LoVo (cell line): Measurements from ENCODE around the gene HOXB5.

Experiments used
- DNase-seq: peaks from one replicate; pipeline ENCODE4 v3.0.0-alpha.2; 2016; ENCODE audit warnings: low spot score

HOXB5 gene

DNA sequence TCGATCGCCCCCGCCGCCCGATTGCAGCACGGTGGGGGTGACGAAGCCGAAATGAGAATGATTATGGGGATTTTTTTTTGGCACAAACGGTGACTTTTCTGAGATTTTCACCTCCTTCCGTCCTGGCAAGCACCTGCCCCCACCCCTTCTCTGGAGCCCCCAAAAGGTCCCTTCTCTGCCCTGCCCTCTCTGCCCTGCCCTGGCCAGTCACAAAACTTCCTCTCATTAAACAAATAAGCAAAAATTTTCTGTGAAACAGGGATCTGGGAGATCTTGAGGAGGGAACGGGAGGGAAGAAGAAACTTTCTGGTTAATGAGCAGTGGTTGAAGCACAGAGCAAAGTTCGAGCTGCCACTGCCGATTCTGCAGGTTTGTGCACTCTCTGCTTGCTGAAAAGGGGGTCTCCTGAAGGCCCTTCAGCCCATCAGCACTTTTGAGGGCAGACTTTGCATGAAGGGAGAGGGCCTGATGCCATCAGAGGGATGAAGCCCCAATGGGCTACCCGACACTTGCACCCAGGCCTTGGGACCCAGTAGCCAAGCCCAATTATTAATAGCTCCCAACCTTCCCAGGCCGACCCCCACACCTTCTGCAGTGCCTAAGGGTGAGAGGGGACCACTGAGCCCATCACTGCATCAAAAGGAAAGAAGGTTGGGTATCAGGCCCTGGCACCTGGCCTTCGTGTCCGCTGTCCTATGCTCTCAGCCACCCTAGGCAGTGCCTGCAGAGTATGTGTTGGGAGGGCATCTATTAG is 22.6 kb upstream of the HOXB5 start:
- DNase-seq, result no peak

DNA sequence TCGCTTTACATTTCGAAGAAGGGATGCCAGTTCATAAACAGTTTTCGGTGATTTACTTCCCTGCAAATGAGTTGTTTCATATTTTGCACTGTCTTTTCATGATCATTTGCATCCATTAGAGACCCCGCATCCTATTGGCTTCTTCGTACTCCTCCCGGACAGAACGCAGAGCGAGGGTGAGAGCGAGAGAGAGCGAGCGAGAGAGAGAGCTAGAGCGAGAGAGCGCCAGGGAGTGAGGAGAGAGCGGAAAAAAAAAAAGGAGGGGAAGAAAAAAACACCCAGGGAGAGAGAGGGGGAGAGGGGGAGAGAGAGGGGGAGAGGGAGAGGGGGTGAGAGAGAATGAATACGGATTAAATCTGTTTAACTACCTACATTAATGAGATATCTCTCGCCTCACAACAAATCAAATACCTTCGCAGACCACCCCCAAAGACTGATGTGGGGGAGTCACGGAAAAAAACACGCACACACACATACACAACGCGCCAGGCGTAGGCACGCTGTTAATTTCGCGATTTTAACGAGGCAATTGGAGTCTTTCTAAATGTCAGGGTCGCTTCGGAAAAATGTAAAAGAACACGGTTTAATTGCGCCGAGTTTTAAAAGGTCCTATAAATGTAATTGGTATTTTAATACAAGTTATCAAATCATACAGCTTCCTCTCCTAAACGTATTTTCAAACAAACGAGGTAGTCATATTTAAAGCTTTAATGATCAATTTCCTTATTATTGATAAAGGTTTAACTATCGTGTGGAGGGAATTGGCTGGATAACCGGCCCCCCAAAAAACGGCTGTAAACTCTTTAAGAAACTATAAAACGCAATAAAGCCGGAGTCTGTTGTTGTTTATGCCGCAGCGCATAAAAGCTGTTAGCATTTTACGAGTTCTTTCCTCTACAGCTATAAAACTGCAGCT is 21.7 kb upstream of the HOXB5 start, which contains the start of gene HOXB8:
HOXB8 (minus strand) TSS at position 246 of the 916 bp plus-strand sequence. CDS start 588 bp downstream, outside the sequence.
- peak; percentile 58 for DNase-seq

DNA sequence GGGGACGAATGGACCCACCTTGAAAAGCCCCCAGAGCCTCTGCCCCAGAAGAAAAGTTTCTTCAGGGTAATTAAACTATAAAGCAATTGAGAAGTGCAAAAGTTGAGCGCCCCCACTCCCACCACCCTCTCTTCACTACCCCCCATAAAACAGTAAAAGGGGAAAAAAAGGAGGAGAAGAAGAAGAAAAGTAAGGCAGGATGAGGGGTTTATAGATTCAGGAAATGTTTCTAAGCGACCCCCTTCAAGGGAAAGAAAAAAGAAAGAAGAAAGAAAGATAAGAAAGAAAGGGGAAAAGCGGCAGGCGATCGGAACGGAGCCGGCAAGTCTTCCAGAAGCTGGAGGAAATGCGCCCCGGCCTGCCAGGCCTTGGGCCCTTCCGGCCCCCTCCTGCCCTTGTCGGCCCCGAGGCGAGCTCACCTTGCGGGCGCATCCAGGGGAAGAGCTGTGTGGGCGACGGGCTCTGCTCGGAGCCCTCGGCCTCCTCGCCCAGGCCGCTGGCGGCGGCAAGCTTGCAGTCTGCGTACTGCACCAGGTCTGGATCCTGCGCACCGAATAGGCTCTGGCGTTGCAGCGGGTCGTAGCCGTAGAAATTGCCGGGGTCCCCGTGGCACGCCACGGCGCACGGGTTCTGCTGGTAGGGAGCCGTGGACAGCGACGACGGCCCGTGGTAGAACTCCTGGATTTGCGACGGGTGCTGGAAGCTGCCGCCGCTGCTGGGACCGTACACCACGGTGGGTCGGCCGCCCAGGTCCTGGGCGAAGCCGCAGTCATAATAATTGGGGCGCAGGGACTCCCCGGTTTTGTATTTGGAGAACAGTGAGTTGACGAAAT is 20.5 kb upstream of the HOXB5 start:
- DNase-seq, result no peak

DNA sequence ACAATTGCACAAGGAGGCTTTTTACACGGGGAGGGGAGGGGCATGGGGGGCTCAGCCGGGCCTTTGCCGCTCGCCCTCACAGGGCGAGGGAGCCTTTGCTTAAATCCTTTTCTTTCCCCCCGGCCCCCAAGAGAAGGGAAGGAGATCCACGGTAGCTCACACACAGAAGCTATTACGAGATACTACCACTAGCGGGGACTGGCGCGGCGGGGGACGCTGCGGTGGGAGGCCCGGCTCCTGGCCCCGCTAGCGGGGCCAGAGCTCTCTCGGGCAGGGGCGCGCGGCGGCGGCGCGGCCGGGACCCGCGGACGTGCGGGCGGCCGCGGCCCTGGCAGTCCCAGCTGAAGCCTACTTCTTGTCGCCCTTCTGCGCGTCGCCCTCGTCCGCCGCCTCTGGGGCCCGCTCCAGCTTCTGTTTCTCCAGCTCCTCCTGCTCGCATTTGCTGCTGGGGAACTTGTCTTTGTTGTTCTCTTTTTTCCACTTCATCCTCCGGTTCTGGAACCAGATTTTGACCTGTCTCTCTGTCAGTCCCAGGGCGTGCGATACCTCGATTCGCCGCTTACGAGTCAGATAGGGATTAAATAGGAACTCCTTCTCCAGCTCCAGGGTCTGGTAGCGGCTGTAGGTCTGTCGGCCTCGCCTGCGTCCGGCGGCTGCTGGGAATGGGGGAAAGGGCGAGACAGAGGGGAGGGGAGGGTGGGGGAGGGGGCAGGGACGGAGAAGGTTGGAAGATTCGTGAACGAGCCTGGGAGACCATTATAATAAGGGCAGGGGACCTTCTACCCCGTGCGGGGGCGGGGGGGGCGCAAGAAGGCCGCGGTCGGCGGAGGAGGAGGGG is 19.5 kb upstream of the HOXB5 start:
- no peak for DNase-seq

- DNase-seq, result no peak
Measured at GRCh38 chr17:48612456-48612853, 18.9 kb upstream of the HOXB5 start.

DNA sequence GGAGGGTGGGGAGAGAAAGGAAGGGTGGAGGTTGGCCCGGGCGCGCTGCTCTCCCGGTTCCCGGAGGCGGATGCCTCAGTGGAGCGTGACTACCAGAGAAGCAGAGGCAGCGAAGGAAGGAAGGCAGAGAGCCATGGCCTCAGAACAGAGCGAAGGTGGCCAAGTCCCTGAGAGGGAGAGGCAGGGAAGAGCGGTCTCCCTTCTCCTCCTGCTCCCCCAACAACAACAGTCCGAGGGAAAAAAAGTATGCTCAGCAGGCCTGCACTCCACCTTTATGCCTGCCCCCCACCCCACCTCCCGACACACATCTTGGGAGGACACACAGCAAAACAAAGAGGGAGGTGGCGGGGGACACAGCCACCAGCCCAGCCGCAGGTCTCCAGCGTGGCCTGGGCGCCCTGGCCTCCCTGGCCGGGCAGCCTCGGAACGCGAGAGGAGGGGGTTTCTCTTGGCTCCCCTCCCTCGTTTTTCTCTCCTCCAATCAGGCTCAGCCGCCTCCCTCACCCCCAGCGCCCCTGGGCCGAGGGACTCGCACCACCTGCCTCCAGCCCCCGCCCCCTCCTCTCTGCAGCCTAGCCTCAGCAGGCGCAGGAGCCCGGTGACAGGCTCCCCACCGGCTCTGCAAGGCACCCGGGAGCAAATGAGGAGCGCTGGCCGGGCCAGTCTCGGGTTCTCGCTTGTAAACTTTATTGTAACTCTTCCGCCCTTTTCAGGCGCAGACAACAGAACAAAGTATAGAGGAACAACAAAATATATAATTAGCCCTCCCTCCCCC is 18.3 kb upstream of the HOXB5 start:
- no peak for DNase-seq

GRCh38 chr17:48611213-48611612 is 17.6 kb upstream of the HOXB5 start:
- no peak for DNase-seq

DNA sequence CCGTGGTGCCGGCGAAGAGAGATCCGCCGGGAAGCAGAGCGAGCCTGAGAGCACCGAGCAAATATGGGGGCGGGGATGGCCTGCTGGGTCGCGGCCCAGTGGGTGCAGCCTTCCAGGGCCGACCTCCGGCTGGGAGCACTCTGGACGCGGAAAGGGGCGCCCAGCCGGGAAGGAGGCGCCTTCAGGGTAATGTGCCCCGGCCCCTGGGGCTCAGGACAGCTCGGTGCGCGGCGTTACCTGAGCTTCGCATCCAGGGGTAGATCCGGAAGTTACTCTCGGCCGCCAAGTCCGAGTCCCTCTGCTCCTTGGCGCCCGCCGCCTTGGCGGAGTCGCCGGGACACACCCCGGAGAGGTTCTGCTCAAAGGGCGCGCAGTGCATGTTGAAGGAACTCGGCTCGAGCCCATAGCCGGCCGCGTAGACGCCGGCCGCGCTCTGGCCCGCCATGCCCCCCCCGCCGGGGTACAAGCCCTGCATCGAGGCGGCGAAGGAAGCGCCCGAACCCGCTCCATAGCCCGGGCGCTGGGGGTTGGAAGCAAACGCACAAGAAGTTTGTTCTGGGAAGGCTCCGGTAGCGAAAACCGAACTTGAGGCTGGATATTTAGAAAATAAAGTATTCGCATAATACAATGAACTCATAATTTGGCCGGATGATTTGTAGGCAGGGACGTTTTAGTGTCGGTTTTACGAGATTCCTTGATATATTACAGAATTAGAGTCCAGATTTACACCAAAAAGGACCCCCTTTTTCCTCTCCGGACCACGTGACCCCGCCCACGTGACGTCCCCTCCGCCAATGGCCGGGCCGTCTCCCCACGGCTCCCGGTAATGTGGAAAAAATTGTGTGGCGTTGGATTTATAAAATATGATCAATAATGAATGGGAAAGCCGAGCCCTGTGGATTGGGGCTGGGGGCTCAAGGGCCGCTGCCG is 17.0 kb upstream of the HOXB5 start, which contains the start of gene HOXB7:
HOXB7 (minus strand) TSS at position 736 of the 930 bp plus-strand sequence; CDS start at position 637, 99 bp downstream.
- DNase-seq, result peak; percentile 72

DNA sequence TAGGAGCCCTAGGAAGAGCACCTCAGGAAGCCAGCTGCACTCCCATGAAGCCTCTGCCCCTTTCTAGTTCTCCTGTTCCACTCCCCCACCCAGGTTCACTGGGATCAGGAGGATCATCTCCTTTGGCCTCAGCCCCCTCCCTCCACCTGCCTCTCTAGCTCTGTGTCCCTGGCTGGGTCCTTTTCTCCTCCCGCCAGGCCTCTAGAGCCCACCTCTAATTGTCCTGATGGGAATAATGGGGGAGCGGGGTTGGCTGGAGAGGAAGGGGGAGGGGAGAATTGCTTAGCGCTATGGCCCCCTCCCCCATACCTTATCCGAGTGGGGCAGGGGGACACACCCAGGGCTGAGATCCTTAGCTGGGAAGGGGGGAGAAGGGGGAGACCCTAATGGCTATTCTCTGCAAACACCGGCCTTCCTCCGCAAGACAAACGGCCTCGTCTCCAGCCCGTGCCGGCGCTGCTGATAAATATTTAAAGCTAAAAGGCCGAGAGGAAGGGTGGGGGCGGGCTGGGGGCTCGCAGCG is 16.2 kb upstream of the HOXB5 start:
- no peak for DNase-seq

DNA sequence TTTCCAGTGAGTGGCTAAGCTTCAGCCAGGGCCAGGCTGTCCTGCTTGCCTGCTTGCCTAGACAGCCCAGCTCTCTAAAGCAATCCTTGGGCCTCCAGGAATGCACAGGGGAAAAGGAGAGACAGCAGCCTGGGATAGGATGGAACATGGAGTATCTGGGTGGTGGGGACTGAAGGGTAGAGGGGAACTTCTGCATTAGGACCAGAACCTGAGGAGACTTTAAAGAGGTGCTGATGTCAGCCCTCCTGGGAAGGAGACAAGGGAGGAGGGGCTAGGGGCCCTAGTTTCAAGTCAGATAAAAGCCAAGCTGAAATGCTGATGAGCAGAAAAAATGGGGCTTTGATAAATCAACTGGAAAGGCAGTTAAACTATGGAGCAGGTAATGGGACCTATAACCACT is 15.5 kb upstream of the HOXB5 start:
- DNase-seq, result no peak

DNA sequence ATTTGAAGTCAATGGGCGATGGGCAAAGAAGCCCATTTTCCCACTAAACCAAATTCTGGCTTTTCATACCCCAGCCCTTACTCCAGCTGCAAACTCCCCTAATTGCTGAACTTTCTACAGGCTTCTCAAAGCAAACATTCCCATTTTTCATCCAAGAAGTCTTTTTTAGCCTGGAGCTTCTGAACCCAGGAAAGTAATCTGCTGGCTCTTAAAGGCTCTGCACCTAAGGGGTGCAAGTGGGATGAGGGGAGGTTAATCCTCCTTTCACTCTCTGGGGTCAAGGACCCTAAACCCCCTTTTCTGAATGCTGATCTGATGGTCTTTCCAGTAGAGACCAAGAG is 14.9 kb upstream of the HOXB5 start:
- no peak for DNase-seq

DNA sequence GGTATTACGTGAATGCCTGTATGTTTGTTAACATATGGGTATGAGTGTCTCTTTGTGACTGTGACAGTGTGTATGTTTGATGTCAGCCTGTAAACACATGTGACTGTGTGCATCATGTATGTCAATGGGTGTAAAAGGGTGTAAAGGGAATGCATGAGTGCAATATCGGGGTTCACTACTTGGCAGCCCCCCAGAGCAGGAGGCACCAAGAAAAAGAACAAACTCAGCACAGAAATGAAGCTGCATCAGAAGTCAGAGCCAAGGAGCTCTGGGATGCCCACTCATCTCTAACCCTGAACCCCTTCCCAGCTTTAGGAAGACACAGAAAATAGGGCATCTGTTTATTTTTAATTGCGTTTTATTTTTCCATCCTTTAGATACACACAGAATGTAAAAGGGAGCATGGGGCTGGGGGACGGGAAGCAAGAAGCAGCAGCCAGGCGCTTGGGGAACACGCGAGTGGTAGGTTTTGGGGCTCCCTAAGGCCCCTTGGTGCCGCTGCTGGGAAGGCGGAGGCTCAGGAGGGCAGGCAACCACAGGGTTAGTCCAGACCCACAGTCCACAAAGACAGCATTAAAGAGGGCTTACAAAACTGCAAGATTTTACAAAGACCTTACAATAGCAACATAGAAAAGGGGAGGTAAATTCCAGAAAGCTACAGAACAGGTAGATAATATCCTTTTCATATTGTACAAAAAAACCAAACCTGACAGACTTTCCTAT is 13.5 kb upstream of the HOXB5 start:
- no peak for DNase-seq

GRCh38 chr17:48605991-48606891 is 12.7 kb upstream of the HOXB5 start:
- no peak for DNase-seq

- no peak for DNase-seq
Measured at GRCh38 chr17:48605409-48605919, 11.9 kb upstream of the HOXB5 start.

DNA sequence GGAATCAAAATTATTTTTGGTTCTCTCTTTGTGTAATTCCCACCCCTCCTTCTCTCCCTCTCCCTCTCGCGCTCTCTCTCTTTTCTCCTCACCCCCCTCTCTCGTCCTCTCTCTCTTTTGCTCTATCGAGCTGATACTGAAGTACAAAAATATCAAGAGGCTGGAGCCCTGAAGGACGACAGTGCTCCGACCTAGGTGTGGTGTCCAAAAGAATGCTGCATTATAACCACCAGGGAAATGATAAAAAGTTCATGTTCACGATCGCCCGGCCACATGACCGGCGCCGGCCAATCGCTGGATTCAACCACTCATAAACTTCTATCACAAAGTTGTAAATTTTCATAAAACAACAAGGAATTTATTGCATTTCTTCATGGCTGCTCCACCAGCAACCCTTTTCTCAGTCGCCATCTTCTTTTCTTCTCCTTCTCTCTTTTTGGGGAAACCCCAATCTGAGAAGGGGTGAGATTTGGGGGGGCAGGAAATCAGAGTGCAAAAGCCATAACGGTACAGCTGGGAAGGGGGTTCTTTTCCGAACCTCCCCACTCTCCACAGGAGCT is 11.3 kb upstream of the HOXB5 start, which contains the start of gene HOXB6:
HOXB6 (minus strand) TSS at position 217 of the 560 bp plus-strand sequence. CDS start 6,836 bp downstream, outside the sequence.
- DNase-seq, result peak; percentile 90

DNA sequence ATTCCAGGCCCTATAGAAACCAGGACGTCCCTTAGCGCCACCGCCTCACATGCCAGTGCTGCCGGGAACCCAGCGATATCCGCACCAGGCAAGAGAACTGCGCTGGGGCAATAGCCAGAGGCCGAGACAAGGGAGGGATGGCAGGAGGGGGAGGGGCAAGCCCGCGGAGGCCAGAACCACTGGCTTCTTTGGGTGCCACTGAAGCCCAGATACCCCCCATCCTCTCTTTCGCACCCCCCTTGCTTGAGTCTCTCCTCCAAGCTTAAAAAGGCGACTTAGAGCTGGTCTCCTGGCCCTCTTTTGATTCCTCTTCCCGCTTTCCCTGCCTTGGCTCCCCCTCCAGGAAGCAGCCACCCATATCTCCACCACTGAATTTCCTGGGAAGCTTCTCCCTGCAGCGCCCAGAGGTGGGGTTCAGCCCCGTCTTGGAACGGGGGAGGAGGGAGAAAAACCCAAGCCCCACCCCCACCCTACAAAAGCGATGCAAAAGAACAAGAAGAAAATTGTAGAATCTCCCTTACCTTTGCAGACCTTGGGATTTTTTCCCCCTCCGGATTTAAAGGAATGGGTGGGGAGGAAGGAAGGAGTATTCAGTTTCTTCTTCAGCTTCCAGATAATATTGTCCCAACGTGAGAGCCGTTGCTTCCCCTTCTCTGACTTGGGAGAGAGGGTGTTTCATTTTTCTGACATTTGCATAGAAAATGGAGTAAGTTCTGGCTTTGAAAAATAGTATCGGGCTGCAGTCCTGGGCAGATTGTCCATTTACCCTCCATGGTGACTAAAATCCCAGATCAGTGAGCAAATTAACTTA is 10.6 kb upstream of the HOXB5 start:
- peak; percentile 61 for DNase-seq
